ENCODE results near the gene LPIN1. TPM values are rescaled to one million over a fixed set of nuclear protein-coding genes. Genes with fewer than 3 reads are reported as not detected.
A peak's percentile ranks its signal among the peaks of the same experiment; 100 is the strongest.

The LPIN1 gene
- total and polyA plus RNA-seq, 2 of the 13 experiments (the other 11 are each of a cell fraction or from before 2014, with no cell fraction given), result 9.7 to 19.4 TPM

GRCh38 chr2:11698009-11698922 is 48.2 kb upstream of the LPIN1 start (continued):
- TF ChIP-seq ZNF784 (CRISPR knock-in tag; IDR thresholded peaks at IDR 0.05; ENCODE audit: borderline replicate concordance), result no peak
- peak; percentile 62; the same call in 1 of the 2 replicates for TF ChIP-seq TGIF2 (CRISPR knock-in tag; IDR thresholded peaks at IDR 0.05)
- no peak for TF ChIP-seq ZNF768 (CRISPR knock-in tag; IDR thresholded peaks at IDR 0.05)
- no peak for TF ChIP-seq HCFC1 (IDR thresholded peaks at IDR 0.05; ENCODE audit: low read depth, low read length)
- TF ChIP-seq KLF11 (CRISPR knock-in tag; IDR thresholded peaks at IDR 0.05), result no peak
- no peak for TF ChIP-seq ZNF33A (CRISPR knock-in tag; IDR thresholded peaks at IDR 0.05; ENCODE audit: borderline replicate concordance)
- TF ChIP-seq ZNF547 (CRISPR knock-in tag; IDR thresholded peaks at IDR 0.05), result no peak
- peak; percentile 30; the same call in 1 of the 2 replicates for TF ChIP-seq SOX5 (CRISPR knock-in tag; IDR thresholded peaks at IDR 0.05; ENCODE audit: borderline replicate concordance)
- no peak for TF ChIP-seq MTERF4 (CRISPR knock-in tag; IDR thresholded peaks at IDR 0.05)
- TF ChIP-seq ZNF878 (CRISPR knock-in tag; IDR thresholded peaks at IDR 0.05), result no peak
- TF ChIP-seq MAF1 (CRISPR knock-in tag; IDR thresholded peaks at IDR 0.05; ENCODE audit: borderline replicate concordance), result 0 out of 2 replicates have a peak, but pooled peaks have one; percentile 12
- no peak for TF ChIP-seq SUZ12 (IDR thresholded peaks at IDR 0.05; ENCODE audit: low read depth, low read length)
- TF ChIP-seq PLSCR1 (CRISPR knock-in tag; IDR thresholded peaks at IDR 0.05; ENCODE audit: borderline replicate concordance), result no peak
- TF ChIP-seq NKX3-1 (CRISPR knock-in tag; IDR thresholded peaks at IDR 0.05), result peak; percentile 57; the same call in 1 of the 2 replicates
- TF ChIP-seq ZMYM3 (CRISPR knock-in tag; IDR thresholded peaks at IDR 0.05), result 0 out of 2 replicates have a peak, but pooled peaks have one; percentile 19
- peak; percentile 54; the same call in 1 of the 2 replicates for TF ChIP-seq PHF21A (CRISPR knock-in tag; IDR thresholded peaks at IDR 0.05)
- TF ChIP-seq MAZ (IDR thresholded peaks at IDR 0.05; ENCODE audit: borderline replicate concordance, low read depth, low read length), result no peak
- TF ChIP-seq MAZ (CRISPR knock-in tag; IDR thresholded peaks at IDR 0.05; ENCODE audit: low read depth), result no peak
- TF ChIP-seq ZNF563 (CRISPR knock-in tag; IDR thresholded peaks at IDR 0.05), result peak; percentile 27; the same call in 1 of the 2 replicates
- no peak for TF ChIP-seq GATA4 (IDR thresholded peaks at IDR 0.05; ENCODE audit: borderline replicate concordance, low read depth)
- 0 out of 2 replicates have a peak, but pooled peaks have one; percentile 39 for TF ChIP-seq ZNF256 (CRISPR knock-in tag; conservative IDR thresholded peaks at IDR 0.05)
- TF ChIP-seq ZNF232 (CRISPR knock-in tag; IDR thresholded peaks at IDR 0.05; ENCODE audit: borderline replicate concordance), result peak; percentile 76; the same call in 1 of the 2 replicates
